GM18861 (cell line): ENCODE data around the gene LTB4R2.

ENCODE experiments used
- ATAC-seq: cut with Tn5 transposase; IDR thresholded peaks from one replicate; pipeline ENCODE4 v1.9.1; 2021; ENCODE audit not compliant: unreplicated experiment

LTB4R2 gene

GRCh38 chr14:24298892-24299254 lies 11.1 kb upstream of the LTB4R2 start:
- ATAC-seq: no peak

GRCh38 chr14:24299255-24300191 lies 10.4 kb upstream of the LTB4R2 start, which contains the start of the genes DHRS1 and NOP9:
Gene DHRS1, minus strand, starts transcription at chr14:24299780. Its CDS starts 674 bp downstream, at chr14:24299106.
Gene NOP9, plus strand, starts transcription at chr14:24299850. Its CDS starts 105 bp downstream, at chr14:24299955.
- peak; percentile 55 for ATAC-seq

- no peak for ATAC-seq
These were observed 9.5 kb upstream of the LTB4R2 start for GRCh38 chr14:24300326-24300980.

GRCh38 chr14:24304019-24304387 lies 5.9 kb upstream of the LTB4R2 start:
- no peak for ATAC-seq

- ATAC-seq: no peak
These were observed 2.8 kb upstream of the LTB4R2 start for GRCh38 chr14:24307156-24307574.

GRCh38 chr14:24307575-24308341 lies 2.2 kb upstream of the LTB4R2 start, which contains the start of gene CIDEB:
Gene CIDEB, minus strand, starts transcription at chr14:24307977. Its CDS starts 119 bp downstream, at chr14:24307858.
- no peak for ATAC-seq

GRCh38 chr14:24308342-24309124 lies 1.4 kb upstream of the LTB4R2 start:
- no peak for ATAC-seq

- ATAC-seq: no peak
These were observed 315 bp downstream of the LTB4R2 start for GRCh38 chr14:24310265-24310645.

GRCh38 chr14:24310646-24311604 lies 985 bp downstream of the LTB4R2 start, which contains the start of gene LTB4R:
Gene LTB4R, plus strand, starts transcription at chr14:24311502. Its CDS starts 4,150 bp downstream, at chr14:24315652.
- ATAC-seq: peak; percentile 59

- ATAC-seq: no peak
These were observed 2.1 kb downstream of the LTB4R2 start for GRCh38 chr14:24311837-24312615.

- no peak for ATAC-seq
These were observed 3.0 kb downstream of the LTB4R2 start for GRCh38 chr14:24312736-24313507.

- no peak for ATAC-seq
These were observed 4.0 kb downstream of the LTB4R2 start for GRCh38 chr14:24313913-24314312.

- ATAC-seq: no peak
These were observed 4.6 kb downstream of the LTB4R2 start for GRCh38 chr14:24314377-24315193.

GRCh38 chr14:24315243-24315806 lies 5.4 kb downstream of the LTB4R2 start:
- ATAC-seq: no peak

- ATAC-seq: no peak
These were observed 6.1 kb downstream of the LTB4R2 start for GRCh38 chr14:24315807-24316596.

GRCh38 chr14:24316597-24316950 lies 6.6 kb downstream of the LTB4R2 start:
- ATAC-seq: no peak
